SK-N-SH (cell line): ENCODE data around the gene ZNF91. TPM values are rescaled to one million over a fixed set of nuclear protein-coding genes. Genes with fewer than 3 reads are reported as not detected.
"Not testable (repeated sequence)": the region's sequence is repeated elsewhere in the genome, so short reads cannot be mapped to it uniquely, and the experiment has no call there.

Source experiments
- CTCF ChIA-PET: fragments of 300-600, 350-600 bp; formaldehyde crosslinking; extraction: SDS; loops from one replicate; lab custom pipeline; 2021; lab: Yijun Ruan, JAX
- POLR2A ChIA-PET: fragments of 350-600 bp; sonication (Branson Sonifier 250); formaldehyde crosslinking; extraction: SDS; loops from one replicate; lab custom pipeline; 2020; ENCODE audit warnings: antibody characterized with exemption, inconsistent platforms; lab: Yijun Ruan, JAX
- DNase-seq: peaks from one replicate; pipeline ENCODE4 v3.0.0; 2012
- H2AFZ ChIP-seq: fragments of 200-600 bp; sonication (generic); 2 replicates; pipeline ENCODE4 v1.8.1; 2016; ENCODE audit warnings: antibody characterized with exemption, mild to moderate bottlenecking, low read depth
- H3F3A ChIP-seq: fragments of 200-600 bp; sonication (generic); replicated peaks from 2 replicates; pipeline ENCODE3; 2016; ENCODE audit warnings: antibody characterized with exemption, mild to moderate bottlenecking; ENCODE audit not compliant: insufficient read depth
- H3K27ac ChIP-seq, 2 experiments: fragments of 200-500 bp in 1 of 2; fragments of 200-600 bp in 1 of 2; sonication (Bioruptor generic) in 1 of 2; sonication (generic), shearing (Covaris generic) in 1 of 2; 2 replicates each; pipeline versions ENCODE4 v1.5.1 to v1.6.1; 2014 to 2016; ENCODE audit warnings: low read depth in 2 of 2, inconsistent platforms in 1 of 2, low read length in 1 of 2, mild to moderate bottlenecking in 1 of 2, mixed read lengths in 1 of 2
- H3K27me3 ChIP-seq: fragments of 200-600 bp; sonication (generic), shearing (Covaris generic); 2 replicates; pipeline ENCODE4 v1.6.1; 2016; ENCODE audit warnings: mixed run types; ENCODE audit not compliant: insufficient read depth
- H3K36me3 ChIP-seq, 2 experiments: fragments of 200-500 bp in 1 of 2; fragments of 200-600 bp in 1 of 2; sonication (Bioruptor generic) in 1 of 2; sonication (generic) in 1 of 2; replicated peaks in 1 of 2; 2 replicates each; pipeline versions ENCODE3 to v1.5.1; 2014 to 2016; ENCODE audit warnings: low read length in 1 of 2, mild to moderate bottlenecking in 1 of 2; ENCODE audit not compliant: insufficient read depth in 2 of 2, control insufficient read depth in 1 of 2
- H3K4me1 ChIP-seq, 2 experiments: fragments of 200-500 bp in 1 of 2; fragments of 200-600 bp in 1 of 2; sonication (Bioruptor generic) in 1 of 2; sonication (generic), shearing (Covaris generic) in 1 of 2; 2 replicates each; pipeline versions ENCODE4 v1.5.1 to v1.6.1; 2014 to 2016; ENCODE audit warnings: low read depth in 1 of 2, low read length in 1 of 2, mixed run types in 1 of 2; ENCODE audit not compliant: insufficient read depth in 2 of 2, control insufficient read depth in 1 of 2
- H3K4me2 ChIP-seq: fragments of 200-600 bp; sonication (generic), shearing (Covaris generic); 2 replicates; pipeline ENCODE4 v1.6.1; 2017; ENCODE audit warnings: mixed run types
- H3K4me3 ChIP-seq, 2 experiments: fragments of 200-500 bp in 1 of 2; fragments of 200-600 bp in 1 of 2; sonication (Bioruptor generic) in 1 of 2; sonication (generic), shearing (Covaris generic) in 1 of 2; 2 replicates each; pipeline versions ENCODE4 v1.5.1 to v1.8.1; 2014 to 2016; ENCODE audit warnings: low read depth in 2 of 2, inconsistent platforms in 1 of 2, low read length in 1 of 2, mild to moderate bottlenecking in 1 of 2, mixed read lengths in 1 of 2, moderate library complexity in 1 of 2
- H3K79me2 ChIP-seq: fragments of 200-600 bp; sonication (generic); 2 replicates; pipeline ENCODE4 v1.8.1; 2017; ENCODE audit warnings: mild to moderate bottlenecking; ENCODE audit not compliant: insufficient read depth
- H3K9ac ChIP-seq: fragments of 200-600 bp; sonication (generic); 2 replicates; pipeline ENCODE4 v1.6.1; 2017; ENCODE audit warnings: mixed run types
- H3K9me2 ChIP-seq: fragments of 200-600 bp; sonication (generic); 2 replicates; pipeline ENCODE4 v1.6.1; 2017; ENCODE audit warnings: mixed run types
- H3K9me3 ChIP-seq: fragments of 200-600 bp; sonication (generic); 2 replicates; pipeline ENCODE4 v1.6.1; 2017; ENCODE audit warnings: mixed run types, mild to moderate bottlenecking, moderate library complexity
- H4K20me1 ChIP-seq: fragments of 200-600 bp; sonication (generic); 2 replicates; pipeline ENCODE4 v1.6.1; 2017; ENCODE audit warnings: mild to moderate bottlenecking, mixed run types; ENCODE audit not compliant: insufficient read depth
- EZH2phosphoT487 ChIP-seq: fragments of 200-600 bp; sonication (generic); IDR thresholded peaks from 2 replicates; pipeline ENCODE4 v1.6.1; 2017; ENCODE audit warnings: low read depth, mixed run types, mild to moderate bottlenecking, antibody characterized with exemption, moderate library complexity, borderline replicate concordance
- FOSL2 ChIP-seq: IDR thresholded peaks from 2 replicates; pipeline ENCODE4 v1.4.0; 2012; ENCODE audit warnings: low read depth, mild to moderate bottlenecking, moderate library complexity, borderline replicate concordance
- FOXJ3 ChIP-seq: sonication (generic); formaldehyde crosslinking; IDR thresholded peaks from 2 replicates; pipeline ENCODE4 v1.5.1; 2020; ENCODE audit warnings: mild to moderate bottlenecking, missing genetic modification reagents
- FOXM1 ChIP-seq: IDR thresholded peaks from 2 replicates; pipeline ENCODE4 v1.4.0; 2012; ENCODE audit warnings: low read depth, mild to moderate bottlenecking
- NFIC ChIP-seq: IDR thresholded peaks from 2 replicates; pipeline ENCODE4 v1.4.0; 2012; ENCODE audit warnings: borderline replicate concordance
- POLR2AphosphoS5 ChIP-seq: IDR thresholded peaks from 2 replicates; pipeline ENCODE4 v1.6.1; 2012; ENCODE audit warnings: low read depth, low read length
- RAD21 ChIP-seq: IDR thresholded peaks from 2 replicates; pipeline ENCODE4 v1.6.1; 2012; ENCODE audit warnings: mild to moderate bottlenecking, low read length
- RFX5 ChIP-seq: IDR thresholded peaks from 2 replicates; pipeline ENCODE4 v1.6.1; 2012; ENCODE audit warnings: mild to moderate bottlenecking, improper control_type of control experiment, low read length
- SIN3A ChIP-seq: IDR thresholded peaks from 2 replicates; pipeline ENCODE4 v1.6.1; 2012; ENCODE audit warnings: low read depth, mild to moderate bottlenecking, low read length, moderate library complexity, borderline replicate concordance
- TAF1 ChIP-seq: IDR thresholded peaks from 2 replicates; pipeline ENCODE4 v1.6.1; 2012; ENCODE audit warnings: low read depth, mild to moderate bottlenecking, low read length, moderate library complexity, borderline replicate concordance
- TCF12 ChIP-seq: IDR thresholded peaks from 2 replicates; pipeline ENCODE4 v1.4.0; 2012
- YY1 ChIP-seq: IDR thresholded peaks from 2 replicates; pipeline ENCODE4 v1.4.0; 2012; ENCODE audit warnings: low read depth, mild to moderate bottlenecking
- WGBS: methylation state at CpG from one replicate; pipeline ENCODE4 v1.1.6; 2017; ENCODE audit warnings: low lambda C conversion rate; 5-methylcytosine and 5-hydroxymethylcytosine counted together
- polyA plus RNA-seq, 3 experiments: library from polyadenylated mRNA; depleted of rRNA; stranded (reverse); fragments of >200 nt; gene quantifications; 2 replicates each; pipeline ENCODE4 v1.2.3, GENCODE V29; 2012
- TF ChIP-seq, protein P1 (sequence below): fragments of 200-600 bp; sonication (generic); IDR thresholded peaks from 2 replicates; pipeline ENCODE4 v1.6.1; 2017; ENCODE audit warnings: antibody characterized with exemption, mild to moderate bottlenecking, moderate library complexity
- TF ChIP-seq, protein P2 (sequence below): IDR thresholded peaks from 2 replicates; pipeline ENCODE4; 2012
- TF ChIP-seq, protein P3 (sequence below): fragments of 150-350 bp; IDR thresholded peaks from 2 replicates; pipeline ENCODE4 v1.6.1; 2016; ENCODE audit warnings: mild to moderate bottlenecking, low read depth, low read length
- TF ChIP-seq, protein P4 (sequence below): IDR thresholded peaks from 2 replicates; pipeline ENCODE4 v1.4.0; 2012; ENCODE audit warnings: low read depth, borderline replicate concordance
- TF ChIP-seq, protein P5 (sequence below): IDR thresholded peaks from 2 replicates; pipeline ENCODE4 v1.6.1; 2012; ENCODE audit warnings: mild to moderate bottlenecking, low read depth, low read length, moderate library complexity
- TF ChIP-seq, protein P6 (sequence below): IDR thresholded peaks from 2 replicates; pipeline ENCODE4 v1.4.0; 2012; ENCODE audit warnings: low read depth, borderline replicate concordance

ZNF91 gene
- polyA plus RNA-seq, 1 of the 3 experiments (the other 2 are of a cell fraction), result 11.8 TPM

DNA sequence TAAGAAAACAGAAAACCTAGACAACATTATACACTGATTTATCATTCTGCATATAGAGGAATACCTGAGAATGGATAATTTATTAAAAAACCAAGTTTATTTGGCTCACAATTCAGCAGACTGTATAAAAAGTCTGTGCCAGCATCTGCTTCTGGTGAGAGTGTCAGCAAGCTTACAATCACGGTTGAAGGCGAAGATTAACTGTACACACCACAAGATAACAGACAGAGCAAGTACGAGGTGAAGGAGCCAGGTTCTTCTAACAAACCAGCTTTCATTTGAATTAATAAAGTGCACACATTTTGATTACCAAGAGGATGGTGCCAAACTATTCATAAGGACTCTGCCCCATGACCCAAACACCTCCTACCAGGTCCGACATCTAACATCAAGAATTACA, 28.8 kb downstream of the ZNF91 start:
- peaks cover 65% of the 10 kb centered on the region for H3K9me3 ChIP-seq
- no peaks in the 10 kb centered on the region for H3K4me1 ChIP-seq
- H3K4me2 ChIP-seq, result no peak overlapping the region
- H3K36me3 ChIP-seq, result peaks cover 40 to 80% of the 10 kb centered on the region in 2 experiments
- no peak overlapping the region for H2AFZ ChIP-seq
- H3K79me2 ChIP-seq, result peaks cover 60% of the 10 kb centered on the region
- TF ChIP-seq, protein P1, sequence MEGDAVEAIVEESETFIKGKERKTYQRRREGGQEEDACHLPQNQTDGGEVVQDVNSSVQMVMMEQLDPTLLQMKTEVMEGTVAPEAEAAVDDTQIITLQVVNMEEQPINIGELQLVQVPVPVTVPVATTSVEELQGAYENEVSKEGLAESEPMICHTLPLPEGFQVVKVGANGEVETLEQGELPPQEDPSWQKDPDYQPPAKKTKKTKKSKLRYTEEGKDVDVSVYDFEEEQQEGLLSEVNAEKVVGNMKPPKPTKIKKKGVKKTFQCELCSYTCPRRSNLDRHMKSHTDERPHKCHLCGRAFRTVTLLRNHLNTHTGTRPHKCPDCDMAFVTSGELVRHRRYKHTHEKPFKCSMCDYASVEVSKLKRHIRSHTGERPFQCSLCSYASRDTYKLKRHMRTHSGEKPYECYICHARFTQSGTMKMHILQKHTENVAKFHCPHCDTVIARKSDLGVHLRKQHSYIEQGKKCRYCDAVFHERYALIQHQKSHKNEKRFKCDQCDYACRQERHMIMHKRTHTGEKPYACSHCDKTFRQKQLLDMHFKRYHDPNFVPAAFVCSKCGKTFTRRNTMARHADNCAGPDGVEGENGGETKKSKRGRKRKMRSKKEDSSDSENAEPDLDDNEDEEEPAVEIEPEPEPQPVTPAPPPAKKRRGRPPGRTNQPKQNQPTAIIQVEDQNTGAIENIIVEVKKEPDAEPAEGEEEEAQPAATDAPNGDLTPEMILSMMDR, result no peak
- TF ChIP-seq, protein P2, sequence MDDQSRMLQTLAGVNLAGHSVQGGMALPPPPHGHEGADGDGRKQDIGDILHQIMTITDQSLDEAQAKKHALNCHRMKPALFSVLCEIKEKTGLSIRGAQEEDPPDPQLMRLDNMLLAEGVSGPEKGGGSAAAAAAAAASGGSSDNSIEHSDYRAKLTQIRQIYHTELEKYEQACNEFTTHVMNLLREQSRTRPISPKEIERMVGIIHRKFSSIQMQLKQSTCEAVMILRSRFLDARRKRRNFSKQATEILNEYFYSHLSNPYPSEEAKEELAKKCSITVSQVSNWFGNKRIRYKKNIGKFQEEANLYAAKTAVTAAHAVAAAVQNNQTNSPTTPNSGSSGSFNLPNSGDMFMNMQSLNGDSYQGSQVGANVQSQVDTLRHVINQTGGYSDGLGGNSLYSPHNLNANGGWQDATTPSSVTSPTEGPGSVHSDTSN, result no peak
- TF ChIP-seq, protein P3, sequence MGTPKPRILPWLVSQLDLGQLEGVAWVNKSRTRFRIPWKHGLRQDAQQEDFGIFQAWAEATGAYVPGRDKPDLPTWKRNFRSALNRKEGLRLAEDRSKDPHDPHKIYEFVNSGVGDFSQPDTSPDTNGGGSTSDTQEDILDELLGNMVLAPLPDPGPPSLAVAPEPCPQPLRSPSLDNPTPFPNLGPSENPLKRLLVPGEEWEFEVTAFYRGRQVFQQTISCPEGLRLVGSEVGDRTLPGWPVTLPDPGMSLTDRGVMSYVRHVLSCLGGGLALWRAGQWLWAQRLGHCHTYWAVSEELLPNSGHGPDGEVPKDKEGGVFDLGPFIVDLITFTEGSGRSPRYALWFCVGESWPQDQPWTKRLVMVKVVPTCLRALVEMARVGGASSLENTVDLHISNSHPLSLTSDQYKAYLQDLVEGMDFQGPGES, result no peak
- TF ChIP-seq EZH2phosphoT487, result no peak
- TF ChIP-seq SIN3A, result no peak
- no peak for TF ChIP-seq FOXJ3 (CRISPR knock-in tag)
- TF ChIP-seq POLR2AphosphoS5, result no peak
- TF ChIP-seq, protein P4, sequence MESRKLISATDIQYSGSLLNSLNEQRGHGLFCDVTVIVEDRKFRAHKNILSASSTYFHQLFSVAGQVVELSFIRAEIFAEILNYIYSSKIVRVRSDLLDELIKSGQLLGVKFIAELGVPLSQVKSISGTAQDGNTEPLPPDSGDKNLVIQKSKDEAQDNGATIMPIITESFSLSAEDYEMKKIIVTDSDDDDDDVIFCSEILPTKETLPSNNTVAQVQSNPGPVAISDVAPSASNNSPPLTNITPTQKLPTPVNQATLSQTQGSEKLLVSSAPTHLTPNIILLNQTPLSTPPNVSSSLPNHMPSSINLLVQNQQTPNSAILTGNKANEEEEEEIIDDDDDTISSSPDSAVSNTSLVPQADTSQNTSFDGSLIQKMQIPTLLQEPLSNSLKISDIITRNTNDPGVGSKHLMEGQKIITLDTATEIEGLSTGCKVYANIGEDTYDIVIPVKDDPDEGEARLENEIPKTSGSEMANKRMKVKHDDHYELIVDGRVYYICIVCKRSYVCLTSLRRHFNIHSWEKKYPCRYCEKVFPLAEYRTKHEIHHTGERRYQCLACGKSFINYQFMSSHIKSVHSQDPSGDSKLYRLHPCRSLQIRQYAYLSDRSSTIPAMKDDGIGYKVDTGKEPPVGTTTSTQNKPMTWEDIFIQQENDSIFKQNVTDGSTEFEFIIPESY, result no peak
- no peak for TF ChIP-seq FOXM1
- TF ChIP-seq FOSL2, result no peak
- no peak for TF ChIP-seq NFIC
- TF ChIP-seq, protein P5, sequence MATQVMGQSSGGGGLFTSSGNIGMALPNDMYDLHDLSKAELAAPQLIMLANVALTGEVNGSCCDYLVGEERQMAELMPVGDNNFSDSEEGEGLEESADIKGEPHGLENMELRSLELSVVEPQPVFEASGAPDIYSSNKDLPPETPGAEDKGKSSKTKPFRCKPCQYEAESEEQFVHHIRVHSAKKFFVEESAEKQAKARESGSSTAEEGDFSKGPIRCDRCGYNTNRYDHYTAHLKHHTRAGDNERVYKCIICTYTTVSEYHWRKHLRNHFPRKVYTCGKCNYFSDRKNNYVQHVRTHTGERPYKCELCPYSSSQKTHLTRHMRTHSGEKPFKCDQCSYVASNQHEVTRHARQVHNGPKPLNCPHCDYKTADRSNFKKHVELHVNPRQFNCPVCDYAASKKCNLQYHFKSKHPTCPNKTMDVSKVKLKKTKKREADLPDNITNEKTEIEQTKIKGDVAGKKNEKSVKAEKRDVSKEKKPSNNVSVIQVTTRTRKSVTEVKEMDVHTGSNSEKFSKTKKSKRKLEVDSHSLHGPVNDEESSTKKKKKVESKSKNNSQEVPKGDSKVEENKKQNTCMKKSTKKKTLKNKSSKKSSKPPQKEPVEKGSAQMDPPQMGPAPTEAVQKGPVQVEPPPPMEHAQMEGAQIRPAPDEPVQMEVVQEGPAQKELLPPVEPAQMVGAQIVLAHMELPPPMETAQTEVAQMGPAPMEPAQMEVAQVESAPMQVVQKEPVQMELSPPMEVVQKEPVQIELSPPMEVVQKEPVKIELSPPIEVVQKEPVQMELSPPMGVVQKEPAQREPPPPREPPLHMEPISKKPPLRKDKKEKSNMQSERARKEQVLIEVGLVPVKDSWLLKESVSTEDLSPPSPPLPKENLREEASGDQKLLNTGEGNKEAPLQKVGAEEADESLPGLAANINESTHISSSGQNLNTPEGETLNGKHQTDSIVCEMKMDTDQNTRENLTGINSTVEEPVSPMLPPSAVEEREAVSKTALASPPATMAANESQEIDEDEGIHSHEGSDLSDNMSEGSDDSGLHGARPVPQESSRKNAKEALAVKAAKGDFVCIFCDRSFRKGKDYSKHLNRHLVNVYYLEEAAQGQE, result no peak
- TF ChIP-seq, protein P6, sequence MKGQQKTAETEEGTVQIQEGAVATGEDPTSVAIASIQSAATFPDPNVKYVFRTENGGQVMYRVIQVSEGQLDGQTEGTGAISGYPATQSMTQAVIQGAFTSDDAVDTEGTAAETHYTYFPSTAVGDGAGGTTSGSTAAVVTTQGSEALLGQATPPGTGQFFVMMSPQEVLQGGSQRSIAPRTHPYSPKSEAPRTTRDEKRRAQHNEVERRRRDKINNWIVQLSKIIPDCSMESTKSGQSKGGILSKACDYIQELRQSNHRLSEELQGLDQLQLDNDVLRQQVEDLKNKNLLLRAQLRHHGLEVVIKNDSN, result no peak
- TF ChIP-seq TCF12, result no peak
- no peak for TF ChIP-seq YY1
- TF ChIP-seq RFX5, result no peak
- TF ChIP-seq RAD21, result no peak
- no peak for TF ChIP-seq TAF1
- POLR2A ChIA-PET, result no interaction called here
- H3F3A ChIP-seq, result peaks cover 12% of the 10 kb centered on the region
- H3K27me3 ChIP-seq, result no peaks in the 10 kb centered on the region
- DNase-seq, result no peak
- CTCF ChIA-PET, result no interaction called here
- H3K9me2 ChIP-seq, result no peaks in the 10 kb centered on the region
- H3K27ac ChIP-seq, result no peak overlapping the region
- no peak overlapping the region for H3K9ac ChIP-seq
- H4K20me1 ChIP-seq, result no peaks in the 10 kb centered on the region
- no peak overlapping the region; a peak in 1 of 4 replicates for H3K4me3 ChIP-seq
- 91% methylated on average over 4 of the region's 4 CpGs for WGBS

DNA sequence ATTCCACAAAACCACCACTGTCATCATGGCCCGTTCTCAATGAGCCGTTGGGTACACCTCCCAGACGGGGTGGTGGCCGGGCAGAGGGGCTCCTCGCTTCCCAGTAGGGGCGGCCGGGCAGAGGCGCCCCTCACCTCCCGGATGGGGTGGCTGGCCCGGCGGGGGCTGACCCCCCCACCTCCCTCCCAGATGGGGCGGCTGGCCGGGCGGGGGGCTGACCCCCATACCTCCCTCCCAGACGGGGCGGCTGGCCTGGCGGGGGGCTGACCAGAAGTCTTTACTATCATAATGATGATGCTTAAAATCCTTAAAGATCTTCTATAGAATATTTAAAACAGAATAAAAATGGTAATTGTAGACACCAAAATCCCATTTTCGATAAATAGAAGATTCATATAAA, 29.2 kb downstream of the ZNF91 start:
- DNase-seq, H3K9ac ChIP-seq, H3K4me3 ChIP-seq, H4K20me1 ChIP-seq, H3K4me2 ChIP-seq, H3K27ac ChIP-seq, H3K27me3 ChIP-seq, H3K9me2 ChIP-seq, H2AFZ ChIP-seq, H3K4me1 ChIP-seq, POLR2A ChIA-PET: not testable (repeated sequence)
- Histone ChIP-seq H3F3A (peaks cover 12% of the 10 kb centered on the region), H3K36me3 (peaks cover 36 to 79% of the 10 kb centered on the region in 2 experiments), H3K9me3 (peaks cover 68% of the 10 kb centered on the region), H3K79me2 (peaks cover 55% of the 10 kb centered on the region)
- 87% methylated on average over 18 of the region's 18 CpGs for WGBS
- CTCF ChIA-PET, result interaction anchor here (1.4 kb wide), 1 partner anchor 11 kb away, joined by 3 read pairs; no protein-coding TSS in a partner anchor
